ENCODE results near the gene LIPK. TPM values are rescaled to one million over a fixed set of nuclear protein-coding genes. Genes with fewer than 3 reads are reported as not detected.
"Not testable (repeated sequence)": the region's sequence is repeated elsewhere in the genome, so short reads cannot be mapped to it uniquely, and the experiment has no call there.

Gene LIPK
- total RNA-seq, 1 donor from 2014 or later, result not detected

- TF ChIP-seq POLR2A (IDR thresholded peaks at IDR 0.05), result no peak
- no peak for TF ChIP-seq CTCF (IDR thresholded peaks at IDR 0.05)
- no peak for TF ChIP-seq POLR2AphosphoS5 (IDR thresholded peaks at IDR 0.05; ENCODE audit: insufficient read depth in 1 of 2, low read depth in 1 of 2)
- intact Hi-C loops (cut with DNase I), result no loop called here
Measured at GRCh38 chr10:88693392-88694020, 12.5 kb upstream of the LIPK start.

GRCh38 chr10:88702848-88703597, 3.0 kb upstream of the LIPK start:
- Histone ChIP-seq H3K36me3 (no peaks in the 10 kb centered on the region), H3K27ac (no peak overlapping the region), H3K4me3 (no peak overlapping the region), H3K9me3 (no peaks in the 10 kb centered on the region), H3K4me1 (no peaks in the 10 kb centered on the region), H3K27me3 (no peaks in the 10 kb centered on the region)
- no peak for DNase-seq (ENCODE audit: extremely low spot score in 2 of 2)
- TF ChIP-seq CTCF (IDR thresholded peaks at IDR 0.05), result no peak
- no peak for TF ChIP-seq POLR2A (IDR thresholded peaks at IDR 0.05)
- no peak for TF ChIP-seq POLR2AphosphoS5 (IDR thresholded peaks at IDR 0.05; ENCODE audit: insufficient read depth in 1 of 2, low read depth in 1 of 2)
- intact Hi-C loops (cut with DNase I), result no loop called here

More at GRCh38 chr10:88693392-88694020, 12.5 kb upstream of the LIPK start:
- no peaks in the 10 kb centered on the region for H3K9me3 ChIP-seq
- no peak overlapping the region for H3K27ac ChIP-seq
- no peak for DNase-seq (ENCODE audit: extremely low spot score in 2 of 2)
- no peaks in the 10 kb centered on the region for H3K27me3 ChIP-seq
- no peak overlapping the region for H3K4me3 ChIP-seq
- no peaks in the 10 kb centered on the region for H3K4me1 ChIP-seq
- no peaks in the 10 kb centered on the region for H3K36me3 ChIP-seq

- no peak overlapping the region for H3K4me3 ChIP-seq
- no peaks in the 10 kb centered on the region for H3K36me3 ChIP-seq
- H3K27me3 ChIP-seq, result no peaks in the 10 kb centered on the region
- no peak for DNase-seq (ENCODE audit: extremely low spot score in 2 of 2)
- H3K27ac ChIP-seq, result no peak overlapping the region
- no peaks in the 10 kb centered on the region for H3K4me1 ChIP-seq
- TF ChIP-seq CTCF (IDR thresholded peaks at IDR 0.05) (no peak), POLR2AphosphoS5 (IDR thresholded peaks at IDR 0.05; ENCODE audit: insufficient read depth in 1 of 2, low read depth in 1 of 2) (peak in 1 of 2 donors; percentile 53)
- intact Hi-C loops (cut with DNase I), result no loop called here
- no peaks in the 10 kb centered on the region for H3K9me3 ChIP-seq
Measured at GRCh38 chr10:88707429-88708155, 1.5 kb downstream of the LIPK start.

- DNase-seq (ENCODE audit: extremely low spot score in 2 of 2); H3K27me3 ChIP-seq; H3K9me3 ChIP-seq; H3K4me1 ChIP-seq; intact Hi-C loops (cut with DNase I); H3K36me3 ChIP-seq; H3K27ac ChIP-seq; H3K4me3 ChIP-seq: not testable (repeated sequence)
Measured at GRCh38 chr10:88709361-88709760, 3.3 kb downstream of the LIPK start.

GRCh38 chr10:88715517-88715916, 9.5 kb downstream of the LIPK start:
- DNase-seq (ENCODE audit: extremely low spot score in 2 of 2), result no peak
- Histone ChIP-seq H3K9me3 (no peaks in the 10 kb centered on the region), H3K27me3 (no peaks in the 10 kb centered on the region), H3K36me3 (no peaks in the 10 kb centered on the region), H3K4me3 (no peak overlapping the region), H3K27ac (no peak overlapping the region), H3K4me1 (no peaks in the 10 kb centered on the region)
- no peak for TF ChIP-seq CTCF (IDR thresholded peaks at IDR 0.05)
- no peak for TF ChIP-seq POLR2A (IDR thresholded peaks at IDR 0.05)
- TF ChIP-seq POLR2AphosphoS5 (IDR thresholded peaks at IDR 0.05; ENCODE audit: insufficient read depth in 1 of 2, low read depth in 1 of 2), result no peak
- intact Hi-C loops (cut with DNase I), result no loop called here
